Uterus (tissue), 2 donors: ENCODE measurements around the gene EPX.

Experiments
- CTCF ChIP-seq, 4 experiments: fragments of 200-600 bp in 2 of 4; fragments of 450-650 bp in 2 of 4; sonication (generic) in 2 of 4; IDR thresholded peaks; one replicate each; pipeline ENCODE4 v1.5.1; 2016 to 2019; ENCODE audit warnings: antibody characterized with exemption in 4 of 4, mild to moderate bottlenecking in 2 of 4, moderate library complexity in 1 of 4
- POLR2A ChIP-seq, 2 donors: fragments of 450-650 bp; IDR thresholded peaks; one replicate each; pipeline ENCODE4 v1.6.1; 2016; ENCODE audit warnings: antibody characterized with exemption in 2 of 2, mild to moderate bottlenecking in 1 of 2, moderate library complexity in 1 of 2

- TF ChIP-seq CTCF (IDR thresholded peaks at IDR 0.05) (no peak), POLR2A (IDR thresholded peaks at IDR 0.05) (no peak)
These were observed 21.9 kb upstream of the EPX start for GRCh38 chr17:58170622-58171021.
